Hepatocyte (in vitro differentiated cells): ENCODE results near the gene GRIK4. TPM values are rescaled to one million over a fixed set of nuclear protein-coding genes. Genes with fewer than 3 reads are reported as not detected.

Source experiments
- DNase-seq: peaks from one replicate; pipeline ENCODE4 v3.0.0-alpha.2; 2016; ENCODE audit warnings: low spot score
- H2AFZ ChIP-seq: fragments of 200-600 bp; sonication (generic); 2 replicates; pipeline ENCODE4 v1.6.0; 2016; ENCODE audit warnings: antibody characterized with exemption, mild to moderate bottlenecking
- H3K27ac ChIP-seq: fragments of 200-600 bp; sonication (generic); 2 replicates; pipeline ENCODE4 v1.5.1; 2016; ENCODE audit warnings: mild to moderate bottlenecking
- H3K27me3 ChIP-seq: fragments of 200-600 bp; sonication (generic); 2 replicates; pipeline ENCODE4 v1.6.1; 2016
- H3K36me3 ChIP-seq: fragments of 200-600 bp; sonication (generic); replicated peaks from 2 replicates; pipeline ENCODE4 v1.5.1; 2016; ENCODE audit warnings: low read depth; ENCODE audit not compliant: insufficient read depth
- H3K4me1 ChIP-seq: fragments of 200-600 bp; sonication (generic); 2 replicates; pipeline ENCODE4 v1.5.1; 2016; ENCODE audit warnings: mild to moderate bottlenecking, moderate library complexity; ENCODE audit not compliant: insufficient read depth
- H3K4me2 ChIP-seq: fragments of 200-600 bp; sonication (generic); 2 replicates; pipeline ENCODE4 v1.6.0; 2016
- H3K4me3 ChIP-seq: fragments of 200-600 bp; sonication (generic); 2 replicates; pipeline ENCODE4 v1.5.1; 2016; ENCODE audit warnings: mild to moderate bottlenecking
- H3K79me2 ChIP-seq: fragments of 200-600 bp; sonication (generic); 2 replicates; pipeline ENCODE4 v1.6.0; 2017; ENCODE audit warnings: mild to moderate bottlenecking
- H3K9me2 ChIP-seq: fragments of 200-600 bp; sonication (generic); replicated peaks from 2 replicates; pipeline ENCODE4 v1.6.0; 2017; ENCODE audit warnings: mild to moderate bottlenecking; ENCODE audit not compliant: insufficient read depth
- H3K9me3 ChIP-seq: fragments of 200-600 bp; sonication (generic); 2 replicates; pipeline ENCODE4 v1.5.1; 2016; ENCODE audit warnings: low read depth, mild to moderate bottlenecking
- H4K20me1 ChIP-seq: fragments of 200-600 bp; sonication (generic); 2 replicates; pipeline ENCODE4 v1.6.0; 2016; ENCODE audit warnings: mild to moderate bottlenecking; ENCODE audit not compliant: insufficient read depth, poor library complexity, severe bottlenecking
- CTCF ChIP-seq: fragments of 200-600 bp; sonication (generic); IDR thresholded peaks from 2 replicates; pipeline ENCODE4 v1.5.1; 2016; ENCODE audit warnings: antibody characterized with exemption, mild to moderate bottlenecking; ENCODE audit not compliant: poor library complexity
- EZH2 ChIP-seq: fragments of 200-600 bp; sonication (generic); IDR thresholded peaks from 2 replicates; pipeline ENCODE4 v1.6.1; 2016; ENCODE audit warnings: antibody characterized with exemption, mild to moderate bottlenecking, borderline replicate concordance
- EZH2phosphoT487 ChIP-seq: fragments of 200-600 bp; sonication (generic); IDR thresholded peaks from one replicate; pipeline ENCODE4 v1.6.1; 2018; ENCODE audit warnings: antibody characterized with exemption, mild to moderate bottlenecking, low read depth, moderate library complexity; ENCODE audit not compliant: unreplicated experiment, severe bottlenecking
- WGBS: methylation state at CpG from one replicate; pipeline ENCODE4 v1.1.6; 2016; ENCODE audit warnings: low lambda C conversion rate; ENCODE audit errors: missing lambda C conversion rate; 5-methylcytosine and 5-hydroxymethylcytosine counted together
- polyA plus RNA-seq: library from polyadenylated mRNA; unstranded; fragments of >200 nt; fragmentation: Nextera tagmentation; extraction: Ambion mirVana; gene quantifications from 2 replicates; pipeline ENCODE4 v1.2.1, GENCODE V29; 2016
- total RNA-seq: library from RNA; depleted of rRNA; stranded (reverse); fragments of >200 nt; gene quantifications from 2 replicates; pipeline ENCODE4 v1.2.3, GENCODE V29; 2014

Gene GRIK4
- total and polyA plus RNA-seq, 2 experiments from 2014 or later, result 1.5 to 2.3 TPM

DNA sequence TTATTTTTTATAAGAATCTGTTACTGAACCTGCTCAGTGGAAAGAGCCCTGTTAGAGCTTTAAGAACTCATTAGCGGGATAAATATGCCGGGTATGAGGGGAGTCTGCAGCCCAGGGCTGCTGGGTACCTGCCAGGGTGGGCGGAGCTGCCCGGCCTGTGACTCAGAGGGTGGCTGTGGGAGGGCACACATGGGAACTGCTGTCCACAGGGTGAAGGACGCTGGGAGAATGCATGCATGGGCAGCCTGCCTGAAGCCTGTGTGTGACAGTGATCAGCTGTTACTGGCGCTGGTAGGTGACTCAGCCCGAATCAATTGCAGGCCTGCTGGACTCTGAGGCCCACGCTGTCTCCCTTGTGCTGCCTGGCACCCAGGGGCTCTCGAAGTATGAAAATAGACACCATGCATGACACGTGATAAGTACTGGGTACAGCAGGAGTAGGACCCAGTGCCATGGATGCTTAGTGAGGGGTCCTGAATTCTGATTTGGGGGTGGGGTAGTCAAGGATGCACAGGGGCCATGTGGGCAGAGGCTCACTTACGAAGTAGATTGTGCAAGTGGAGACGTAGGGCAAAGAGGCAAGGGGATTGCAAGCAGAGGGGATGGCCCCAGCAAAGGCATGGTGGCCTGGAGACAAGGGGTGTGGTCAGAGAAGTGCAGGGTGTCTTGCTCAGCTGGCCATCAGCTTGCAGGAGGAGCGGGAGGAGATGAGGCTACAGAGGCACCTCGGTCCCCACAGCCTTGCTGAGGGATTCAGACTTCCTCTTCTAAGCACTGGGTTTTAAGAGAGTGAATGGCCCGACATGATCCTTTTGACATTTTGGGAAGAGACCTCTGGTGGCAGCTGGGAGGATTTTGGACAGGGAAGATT lies 36.5 kb downstream of the GRIK4 start:
- Histone ChIP-seq H3K27me3 (no peaks in the 10 kb centered on the region), H2AFZ (no peak overlapping the region), H3K79me2 (no peaks in the 10 kb centered on the region), H3K4me3 (no peak overlapping the region), H3K36me3 (no peaks in the 10 kb centered on the region), H3K4me2 (no peak overlapping the region), H3K9me3 (no peaks in the 10 kb centered on the region), H4K20me1 (no peaks in the 10 kb centered on the region), H3K9me2 (no peaks in the 10 kb centered on the region), H3K4me1 (peaks cover 19% of the 10 kb centered on the region), H3K27ac (peak overlapping the region; percentile 50)
- no peak for TF ChIP-seq CTCF
- no peak for TF ChIP-seq EZH2
- TF ChIP-seq EZH2phosphoT487, result no peak
- 53% methylated on average over 15 of the region's 15 CpGs for WGBS
- DNase-seq, result peak; percentile 90

DNA sequence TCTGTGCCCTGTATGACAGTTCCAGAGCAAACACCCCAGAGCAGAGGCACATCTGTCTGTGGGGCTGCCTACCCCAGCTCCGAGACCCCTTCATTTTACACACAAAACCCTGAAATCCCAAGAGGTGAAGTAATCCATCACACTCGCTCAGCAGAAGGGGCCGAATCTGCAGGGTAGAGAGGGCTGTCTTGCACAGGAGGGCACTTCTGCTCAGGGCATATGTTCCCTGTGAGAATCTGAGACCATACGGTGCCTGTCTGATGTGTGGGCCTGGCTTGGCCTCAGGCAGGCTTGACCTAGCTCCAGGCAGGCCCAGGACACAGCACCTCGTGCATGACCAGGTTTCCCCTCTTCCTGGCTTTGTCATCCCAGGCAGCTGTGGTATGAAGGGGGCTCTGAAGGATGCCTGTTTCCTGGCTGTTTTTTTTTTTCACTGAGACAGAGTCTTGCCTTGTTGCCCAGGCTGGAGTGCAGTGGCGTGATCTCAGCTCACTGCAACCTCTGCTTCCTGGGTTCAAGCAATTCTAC lies 37.2 kb downstream of the GRIK4 start:
- Histone ChIP-seq H3K4me3 (no peak overlapping the region), H2AFZ (no peak overlapping the region), H3K4me1 (peaks cover 19% of the 10 kb centered on the region), H3K27me3 (no peaks in the 10 kb centered on the region), H3K79me2 (no peaks in the 10 kb centered on the region), H3K36me3 (no peaks in the 10 kb centered on the region), H3K9me3 (no peaks in the 10 kb centered on the region), H3K9me2 (no peaks in the 10 kb centered on the region), H4K20me1 (no peaks in the 10 kb centered on the region), H3K4me2 (no peak overlapping the region), H3K27ac (peak overlapping the region; percentile 41)
- DNase-seq, result no peak
- WGBS, result 77% methylated on average over 6 of the region's 6 CpGs
- TF ChIP-seq EZH2 (no peak), EZH2phosphoT487 (no peak), CTCF (no peak)

GRCh38 chr11:120549346-120549745 lies 37.8 kb downstream of the GRIK4 start:
- Histone ChIP-seq H3K4me3 (no peak overlapping the region), H3K79me2 (no peaks in the 10 kb centered on the region), H3K27me3 (no peaks in the 10 kb centered on the region), H3K9me2 (no peaks in the 10 kb centered on the region), H3K36me3 (no peaks in the 10 kb centered on the region), H3K4me1 (peaks cover 19% of the 10 kb centered on the region), H3K9me3 (no peaks in the 10 kb centered on the region), H3K27ac (no peak overlapping the region), H3K4me2 (no peak overlapping the region), H4K20me1 (no peaks in the 10 kb centered on the region), H2AFZ (no peak overlapping the region)
- WGBS, result 77% methylated on average over 11 of the region's 11 CpGs
- DNase-seq, result no peak
- no peak for TF ChIP-seq EZH2phosphoT487
- no peak for TF ChIP-seq EZH2
- no peak for TF ChIP-seq CTCF
